ENCODE measurements around the gene ALKBH8. TPM values are rescaled to one million over a fixed set of nuclear protein-coding genes. Genes with fewer than 3 reads are reported as not detected.
"Not testable (repeated sequence)": the region's sequence is repeated elsewhere in the genome, so short reads cannot be mapped to it uniquely, and the experiment has no call there.

Gene ALKBH8
- total and polyA plus RNA-seq, 9 donors, result 5.7 to 8.8 (median 6.9) TPM

DNA sequence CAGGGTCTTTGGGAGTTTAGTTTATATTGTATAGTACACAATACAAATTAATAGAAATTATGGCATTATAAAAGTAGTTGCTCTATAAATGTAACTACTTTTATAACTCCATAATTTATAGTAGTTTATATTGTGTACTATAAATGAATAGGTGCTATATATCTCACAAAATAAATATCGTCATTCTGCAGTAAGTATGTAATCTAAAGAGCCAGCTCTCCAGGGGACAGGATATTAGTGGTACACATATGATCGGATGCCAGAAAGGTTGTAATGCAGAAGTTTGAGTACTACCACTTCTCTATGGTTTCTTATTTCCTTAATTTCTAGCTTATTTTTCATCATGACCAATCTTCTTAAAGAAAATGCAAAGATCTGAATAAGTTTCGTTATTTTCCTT is 87.7 kb downstream of the ALKBH8 start:
- WGBS (ENCODE audit: insufficient coverage), result no CpG with 5 or more reads among the region's 3 CpGs
- no peak overlapping the region for H3K4me3 ChIP-seq (ENCODE audit: low read length)
- H3K27ac ChIP-seq (ENCODE audit: low read length), result no peak overlapping the region
- H3K27me3 ChIP-seq (ENCODE audit: control insufficient read depth, insufficient read depth, low read length), result peaks cover 3% of the 10 kb centered on the region
- DNase-seq, result no peak
- H3K9me3 ChIP-seq (replicated peaks; ENCODE audit: control insufficient read depth, low read depth, low read length), result no peaks in the 10 kb centered on the region
- H3K4me1 ChIP-seq (ENCODE audit: control insufficient read depth, insufficient read depth, low read length), result no peaks in the 10 kb centered on the region
- H3K36me3 ChIP-seq (ENCODE audit: control insufficient read depth, insufficient read depth, low read length), result no peaks in the 10 kb centered on the region

DNA sequence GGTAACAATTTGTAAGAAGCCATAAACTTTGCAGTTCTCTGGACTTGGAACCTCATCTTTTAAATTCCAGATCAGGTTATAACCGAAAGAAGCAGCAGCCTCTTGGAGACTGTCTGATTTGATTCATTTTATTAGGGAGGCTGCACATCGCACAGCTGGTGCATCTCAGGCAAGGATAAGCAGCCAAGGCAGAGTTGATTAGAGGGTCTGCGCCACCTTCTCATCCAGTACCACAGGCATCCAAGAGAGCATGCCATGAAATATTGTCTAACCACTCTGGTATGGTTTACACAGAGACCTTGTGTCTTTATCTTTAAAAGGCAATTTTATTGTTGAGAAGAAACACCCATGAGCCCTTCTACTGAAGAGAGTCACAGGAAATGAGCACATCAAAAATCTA is 91.7 kb downstream of the ALKBH8 start:
- no peak overlapping the region for H3K27ac ChIP-seq (ENCODE audit: low read length)
- H3K36me3 ChIP-seq (ENCODE audit: control insufficient read depth, insufficient read depth, low read length), result no peaks in the 10 kb centered on the region
- no peaks in the 10 kb centered on the region for H3K4me1 ChIP-seq (ENCODE audit: control insufficient read depth, insufficient read depth, low read length)
- H3K4me3 ChIP-seq (ENCODE audit: low read length), result no peak overlapping the region
- H3K9me3 ChIP-seq (replicated peaks; ENCODE audit: control insufficient read depth, low read depth, low read length), result no peaks in the 10 kb centered on the region
- peaks cover 3% of the 10 kb centered on the region for H3K27me3 ChIP-seq (ENCODE audit: control insufficient read depth, insufficient read depth, low read length)
- DNase-seq, result no peak
- WGBS (ENCODE audit: insufficient coverage), result no CpG with 5 or more reads among the region's 3 CpGs

DNA sequence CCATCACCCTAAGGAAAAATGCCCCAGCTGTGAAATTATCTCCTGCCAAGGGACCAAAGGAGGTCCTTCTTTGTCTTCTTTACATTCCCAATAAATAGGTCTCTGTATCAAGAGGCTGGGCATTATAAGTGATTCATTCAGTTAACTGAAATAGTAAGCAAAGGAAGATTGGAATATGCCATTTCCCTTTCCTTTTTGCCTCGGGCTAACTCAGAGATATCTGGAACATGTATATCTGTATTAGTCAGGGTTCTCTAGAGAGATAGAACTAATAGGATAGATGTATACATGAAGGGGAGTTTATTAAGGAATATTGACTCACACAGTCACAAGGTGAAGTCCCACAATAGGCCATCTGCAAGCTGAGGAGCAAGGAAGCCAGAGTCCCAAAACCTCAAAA is 92.6 kb downstream of the ALKBH8 start:
- no peak for DNase-seq
- WGBS (ENCODE audit: insufficient coverage), result no CpG with 5 or more reads among the region's 1 CpG

GRCh38 chr11:107468596-107468995 is 96.9 kb downstream of the ALKBH8 start:
- no peaks in the 10 kb centered on the region for H3K27me3 ChIP-seq (ENCODE audit: control insufficient read depth, insufficient read depth, low read length)
- WGBS (ENCODE audit: insufficient coverage), result 83% methylated on average over 1 of the region's 3 CpGs

More for the DNA sequence above, 92.6 kb downstream of the ALKBH8 start:
- H3K9me3 ChIP-seq (replicated peaks; ENCODE audit: control insufficient read depth, low read depth, low read length), result no peaks in the 10 kb centered on the region
- H3K4me1 ChIP-seq (ENCODE audit: control insufficient read depth, insufficient read depth, low read length), result no peaks in the 10 kb centered on the region
- H3K4me3 ChIP-seq (ENCODE audit: low read length), result no peak overlapping the region
- H3K27ac ChIP-seq (ENCODE audit: low read length), result no peak overlapping the region
- H3K36me3 ChIP-seq (ENCODE audit: control insufficient read depth, insufficient read depth, low read length), result no peaks in the 10 kb centered on the region
- H3K27me3 ChIP-seq (ENCODE audit: control insufficient read depth, insufficient read depth, low read length), result peaks cover 3% of the 10 kb centered on the region

DNA sequence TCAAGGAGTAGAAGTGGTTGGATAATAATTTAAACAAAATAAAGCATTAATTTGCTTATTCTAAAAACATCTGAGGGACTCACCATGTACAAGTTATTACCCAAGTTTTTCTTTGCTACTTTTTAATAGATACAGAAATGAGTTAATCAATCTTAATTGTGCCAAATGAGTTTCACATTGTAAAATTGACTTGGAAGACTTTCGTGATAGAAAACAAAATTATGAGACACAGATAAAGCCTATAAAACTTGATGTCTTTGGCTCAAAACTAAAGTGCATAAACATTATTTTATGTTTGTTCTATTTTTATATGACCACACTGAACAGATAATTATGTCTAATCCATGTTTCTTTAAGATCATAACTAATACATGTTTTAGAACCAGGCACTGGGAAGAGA is 97.8 kb downstream of the ALKBH8 start:
- H3K4me1 ChIP-seq (ENCODE audit: control insufficient read depth, insufficient read depth, low read length), result no peaks in the 10 kb centered on the region
- H3K4me3 ChIP-seq (ENCODE audit: low read length), result no peak overlapping the region
- no peaks in the 10 kb centered on the region for H3K27me3 ChIP-seq (ENCODE audit: control insufficient read depth, insufficient read depth, low read length)
- no CpG with 5 or more reads among the region's 1 CpG for WGBS (ENCODE audit: insufficient coverage)
- no peaks in the 10 kb centered on the region for H3K36me3 ChIP-seq (ENCODE audit: control insufficient read depth, insufficient read depth, low read length)
- no peak overlapping the region for H3K27ac ChIP-seq (ENCODE audit: low read length)
- no peaks in the 10 kb centered on the region for H3K9me3 ChIP-seq (replicated peaks; ENCODE audit: control insufficient read depth, low read depth, low read length)
- DNase-seq, result no peak

More at GRCh38 chr11:107468596-107468995, 96.9 kb downstream of the ALKBH8 start:
- no peak overlapping the region for H3K27ac ChIP-seq (ENCODE audit: low read length)
- no peaks in the 10 kb centered on the region for H3K4me1 ChIP-seq (ENCODE audit: control insufficient read depth, insufficient read depth, low read length)
- peak; percentile 36 for DNase-seq
- no peaks in the 10 kb centered on the region for H3K36me3 ChIP-seq (ENCODE audit: control insufficient read depth, insufficient read depth, low read length)
- no peaks in the 10 kb centered on the region for H3K9me3 ChIP-seq (replicated peaks; ENCODE audit: control insufficient read depth, low read depth, low read length)
- H3K4me3 ChIP-seq (ENCODE audit: low read length), result no peak overlapping the region

- H3K9me3 ChIP-seq (replicated peaks; ENCODE audit: control insufficient read depth, low read depth, low read length); DNase-seq; H3K27ac ChIP-seq (ENCODE audit: low read length); H3K4me3 ChIP-seq (ENCODE audit: low read length); H3K27me3 ChIP-seq (ENCODE audit: control insufficient read depth, insufficient read depth, low read length); H3K36me3 ChIP-seq (ENCODE audit: control insufficient read depth, insufficient read depth, low read length); H3K4me1 ChIP-seq (ENCODE audit: control insufficient read depth, insufficient read depth, low read length): not testable (repeated sequence)
- WGBS (ENCODE audit: insufficient coverage), result 89% methylated on average over 7 of the region's 10 CpGs
These were observed 99.2 kb downstream of the ALKBH8 start for GRCh38 chr11:107466275-107466866.

DNA sequence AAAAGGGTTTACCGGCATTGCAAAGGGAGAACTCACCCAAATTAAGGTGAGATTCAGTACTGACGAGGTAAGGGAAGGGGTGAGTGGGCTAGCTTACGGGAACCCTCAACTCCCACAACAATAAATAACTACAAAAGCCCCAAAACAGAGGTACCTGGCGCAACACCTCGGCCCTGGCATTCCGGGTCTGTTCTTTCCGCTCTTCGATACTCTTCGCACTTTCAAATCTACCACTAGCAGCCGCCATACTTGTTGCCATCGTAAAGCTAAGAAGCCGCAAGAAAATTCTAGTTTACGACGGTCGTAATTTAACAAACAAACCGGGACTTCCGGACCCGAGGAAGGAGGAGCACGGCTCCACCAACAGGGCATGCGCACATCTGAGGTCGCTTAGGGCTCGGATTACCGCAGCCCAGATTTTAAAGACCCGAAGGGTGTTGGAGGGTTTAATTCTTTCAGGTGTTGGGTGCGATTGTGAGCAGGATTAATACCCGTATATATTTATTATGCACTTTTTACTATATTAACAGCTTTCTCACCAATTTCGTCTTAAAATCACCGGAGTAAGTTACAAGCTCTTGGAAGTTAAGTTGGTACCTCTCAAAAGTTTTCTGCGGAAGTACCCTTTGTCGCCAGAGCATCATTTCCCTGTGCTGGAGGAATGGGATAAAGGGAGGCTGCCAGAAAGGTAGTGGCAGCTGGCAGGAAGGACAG is 107.8 kb downstream of the ALKBH8 start, which contains the start of gene CWF19L2:
TSS of gene CWF19L2 (minus strand) at position 268 of the 714 bp plus-strand sequence. CDS start at position 259, 9 bp downstream.
- H3K9me3 ChIP-seq (replicated peaks; ENCODE audit: control insufficient read depth, low read depth, low read length), result no peaks in the 10 kb centered on the region
- peak; percentile 98 for DNase-seq
- H3K36me3 ChIP-seq (ENCODE audit: control insufficient read depth, insufficient read depth, low read length), result peaks cover 7% of the 10 kb centered on the region
- peak within 1 kb of the TSS; percentile 50 for H3K27ac ChIP-seq (ENCODE audit: low read length)
- WGBS (ENCODE audit: insufficient coverage), result 0% methylated on average over 15 of the region's 30 CpGs
- peak within 1 kb of the TSS; percentile 86 for H3K4me3 ChIP-seq (ENCODE audit: low read length)
- H3K27me3 ChIP-seq (ENCODE audit: control insufficient read depth, insufficient read depth, low read length), result no peaks in the 10 kb centered on the region
- no peaks in the 10 kb centered on the region for H3K4me1 ChIP-seq (ENCODE audit: control insufficient read depth, insufficient read depth, low read length)

DNA sequence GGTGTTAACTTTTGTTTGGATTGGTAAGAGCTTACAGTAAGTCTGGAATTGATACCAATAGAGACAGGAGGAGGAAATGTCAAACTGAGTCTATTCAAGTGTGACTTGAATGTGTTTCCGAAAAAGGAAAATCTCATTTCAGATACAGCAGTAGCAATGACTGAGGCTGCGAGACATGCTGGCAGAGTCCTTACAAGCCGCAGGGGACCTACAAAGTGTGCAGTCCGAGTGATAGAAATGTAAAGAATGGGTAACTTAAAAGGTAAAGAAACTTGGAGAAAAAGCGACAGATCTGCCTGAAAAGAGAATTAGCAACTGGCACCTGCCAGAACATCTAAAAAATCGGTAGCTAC is 108.4 kb downstream of the ALKBH8 start:
- no peak for DNase-seq
- no peaks in the 10 kb centered on the region for H3K27me3 ChIP-seq (ENCODE audit: control insufficient read depth, insufficient read depth, low read length)
- H3K27ac ChIP-seq (ENCODE audit: low read length), result peak overlapping the region; percentile 4
- 0% methylated on average over 4 of the region's 6 CpGs for WGBS (ENCODE audit: insufficient coverage)
- no peaks in the 10 kb centered on the region for H3K4me1 ChIP-seq (ENCODE audit: control insufficient read depth, insufficient read depth, low read length)
- H3K4me3 ChIP-seq (ENCODE audit: low read length), result peak overlapping the region; percentile 86
- no peaks in the 10 kb centered on the region for H3K9me3 ChIP-seq (replicated peaks; ENCODE audit: control insufficient read depth, low read depth, low read length)
- H3K36me3 ChIP-seq (ENCODE audit: control insufficient read depth, insufficient read depth, low read length), result peaks cover 9% of the 10 kb centered on the region

DNA sequence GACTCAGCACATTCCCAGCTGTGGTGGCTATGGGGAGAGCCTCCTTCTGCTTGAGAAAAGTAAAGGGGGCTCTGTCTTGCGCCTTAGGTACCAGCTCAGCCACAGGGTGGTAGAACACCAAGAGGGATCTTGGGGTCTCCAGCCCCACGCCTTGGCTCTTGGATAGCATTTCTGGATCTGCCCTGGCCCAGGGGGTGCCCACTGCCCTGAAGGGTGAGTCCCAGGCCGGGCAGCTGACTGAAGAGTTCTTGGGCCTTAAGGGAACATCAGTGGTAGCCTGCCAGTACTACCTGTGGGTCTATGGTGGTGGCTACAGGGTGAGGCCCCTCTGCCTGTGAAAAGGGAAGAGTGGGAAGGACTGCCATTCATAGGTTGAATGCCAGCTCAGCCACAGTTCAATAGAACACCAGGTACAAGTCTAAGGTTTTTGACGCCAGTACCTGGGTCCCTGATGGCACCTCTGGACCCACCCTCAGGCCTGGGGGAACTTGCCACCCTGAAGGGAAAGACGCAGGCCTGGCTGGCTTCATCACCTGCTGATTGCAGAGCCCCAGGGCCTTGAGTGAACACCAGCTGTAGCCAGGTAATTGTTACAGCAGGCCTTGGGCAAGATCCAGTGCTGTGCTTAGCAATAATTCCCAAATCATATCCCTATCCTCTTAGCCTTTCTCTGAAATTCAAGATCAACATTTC is 111.8 kb downstream of the ALKBH8 start:
- Histone ChIP-seq H3K36me3 (ENCODE audit: control insufficient read depth, insufficient read depth, low read length) (peaks cover 9% of the 10 kb centered on the region), H3K4me3 (ENCODE audit: low read length) (no peak overlapping the region), H3K27me3 (ENCODE audit: control insufficient read depth, insufficient read depth, low read length) (no peaks in the 10 kb centered on the region), H3K9me3 (replicated peaks; ENCODE audit: control insufficient read depth, low read depth, low read length) (no peaks in the 10 kb centered on the region), H3K27ac (ENCODE audit: low read length) (no peak overlapping the region), H3K4me1 (ENCODE audit: control insufficient read depth, insufficient read depth, low read length) (no peaks in the 10 kb centered on the region)
- WGBS (ENCODE audit: insufficient coverage), result 97% methylated on average over 5 of the region's 5 CpGs
- DNase-seq, result no peak
